Suprapubic skin (tissue), 4 donors: ENCODE results near the gene ARHGAP23. TPM values are rescaled to one million over a fixed set of nuclear protein-coding genes. Genes with fewer than 3 reads are reported as not detected.
A peak's percentile ranks its signal among the peaks of the same experiment; 100 is the strongest.

Source experiments
- DNase-seq, 2 donors: peaks; one replicate each; pipeline ENCODE4 v3.0.0-alpha.2; 2019; ENCODE audit warnings: low spot score in 2 of 2
- H3K27ac ChIP-seq: fragments of 200-600 bp; sonication (generic); one replicate; pipeline ENCODE4 v1.5.1; 2019
- H3K27me3 ChIP-seq: fragments of 200-600 bp; sonication (generic); one replicate; pipeline ENCODE4 v1.5.1; 2019
- H3K36me3 ChIP-seq: fragments of 200-600 bp; sonication (generic); one replicate; pipeline ENCODE4 v1.5.1; 2019
- H3K4me1 ChIP-seq: fragments of 200-600 bp; sonication (generic); one replicate; pipeline ENCODE4 v1.5.1; 2019
- H3K4me3 ChIP-seq: fragments of 200-600 bp; sonication (generic); one replicate; pipeline ENCODE4 v1.5.1; 2019; ENCODE audit warnings: mild to moderate bottlenecking
- H3K9me3 ChIP-seq: fragments of 200-600 bp; sonication (generic); one replicate; pipeline ENCODE4 v1.5.1; 2019
- EP300 ChIP-seq: sonication (generic); formaldehyde crosslinking; IDR thresholded peaks from one replicate; pipeline ENCODE4 v1.6.1; 2017; ENCODE audit warnings: antibody characterized with exemption
- POLR2A ChIP-seq, 2 donors: fragments of 450-650 bp; IDR thresholded peaks; one replicate each; pipeline ENCODE4 v1.6.1; 2017; ENCODE audit warnings: antibody characterized with exemption in 2 of 2, mild to moderate bottlenecking in 2 of 2, moderate library complexity in 2 of 2
- POLR2AphosphoS5 ChIP-seq, 3 donors: sonication (generic); formaldehyde crosslinking; IDR thresholded peaks; one replicate each; pipeline ENCODE4 v1.6.1; 2017; ENCODE audit warnings: antibody characterized with exemption in 3 of 3
- WGBS: methylation state at CpG from one replicate; pipeline ENCODE4 v1.1.5; 2018; 5-methylcytosine and 5-hydroxymethylcytosine counted together
- total RNA-seq, 4 donors: library from RNA; depleted of rRNA; stranded (reverse); fragments of >200 nt; gene quantifications; one replicate each; pipeline ENCODE4 v1.1.0, GENCODE V29; 2016
- TF ChIP-seq, protein P1 (sequence below), 2 donors: fragments of 200-600 bp in 1 of 2; fragments of 450-650 bp in 1 of 2; sonication (generic) in 1 of 2; IDR thresholded peaks; one replicate each; pipeline ENCODE4 v1.5.1; 2016 to 2019; ENCODE audit warnings: antibody characterized with exemption in 2 of 2, mild to moderate bottlenecking in 1 of 2, moderate library complexity in 1 of 2

ARHGAP23 gene
- total RNA-seq, 4 donors from 2014 or later, result 94.8 to 149 (median 121) TPM

DNA sequence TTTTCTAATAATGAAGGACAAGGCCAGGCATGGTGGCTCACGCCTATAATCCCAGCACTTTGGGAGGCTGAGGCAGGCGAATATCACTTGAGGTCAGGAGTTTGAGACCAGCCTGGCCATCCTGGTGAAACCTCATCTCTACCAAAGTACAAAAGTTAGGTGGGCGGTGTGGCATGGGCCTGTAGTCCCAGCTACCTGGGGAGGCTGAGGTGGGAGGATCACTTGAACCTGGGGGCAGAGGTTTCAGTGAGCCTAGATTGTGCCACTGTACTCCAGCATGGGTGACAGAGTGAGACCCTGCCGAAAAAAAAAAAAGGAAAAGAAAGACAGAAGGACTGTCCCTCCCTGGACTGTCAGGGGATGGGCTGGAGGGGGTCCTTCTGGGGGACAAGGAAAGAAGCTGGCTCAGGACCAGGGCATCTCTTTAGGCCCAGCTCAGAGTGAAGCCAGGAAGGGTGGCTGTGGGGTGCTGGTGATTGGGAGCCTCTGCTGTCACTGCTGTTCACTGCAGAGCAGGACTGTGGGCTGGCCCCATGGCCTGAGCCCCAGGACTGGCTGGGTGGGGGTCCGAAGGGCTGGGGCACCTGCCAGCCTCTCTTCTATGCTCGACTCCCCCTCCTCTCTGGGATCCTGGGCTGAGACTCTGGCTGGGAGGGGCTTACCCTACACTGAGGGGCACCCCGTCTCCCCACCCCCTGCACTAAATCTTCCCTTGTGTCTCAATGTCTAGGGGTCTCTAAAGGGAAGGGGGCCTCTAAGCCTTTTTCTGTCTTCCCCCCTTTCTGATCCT is 909 bp upstream of the ARHGAP23 start:
- H3K4me1 ChIP-seq, result peaks cover 40% of the 10 kb centered on the region
- peak overlapping the region; percentile 76 for H3K4me3 ChIP-seq
- no peaks in the 10 kb centered on the region for H3K36me3 ChIP-seq
- H3K27me3 ChIP-seq, result no peaks in the 10 kb centered on the region
- H3K27ac ChIP-seq, result peak overlapping the region; percentile 84
- TF ChIP-seq EP300 (no peak), POLR2A (IDR thresholded peaks at IDR 0.05) (no peak), POLR2AphosphoS5 (IDR thresholded peaks at IDR 0.05) (no peak)
- TF ChIP-seq, protein P1, sequence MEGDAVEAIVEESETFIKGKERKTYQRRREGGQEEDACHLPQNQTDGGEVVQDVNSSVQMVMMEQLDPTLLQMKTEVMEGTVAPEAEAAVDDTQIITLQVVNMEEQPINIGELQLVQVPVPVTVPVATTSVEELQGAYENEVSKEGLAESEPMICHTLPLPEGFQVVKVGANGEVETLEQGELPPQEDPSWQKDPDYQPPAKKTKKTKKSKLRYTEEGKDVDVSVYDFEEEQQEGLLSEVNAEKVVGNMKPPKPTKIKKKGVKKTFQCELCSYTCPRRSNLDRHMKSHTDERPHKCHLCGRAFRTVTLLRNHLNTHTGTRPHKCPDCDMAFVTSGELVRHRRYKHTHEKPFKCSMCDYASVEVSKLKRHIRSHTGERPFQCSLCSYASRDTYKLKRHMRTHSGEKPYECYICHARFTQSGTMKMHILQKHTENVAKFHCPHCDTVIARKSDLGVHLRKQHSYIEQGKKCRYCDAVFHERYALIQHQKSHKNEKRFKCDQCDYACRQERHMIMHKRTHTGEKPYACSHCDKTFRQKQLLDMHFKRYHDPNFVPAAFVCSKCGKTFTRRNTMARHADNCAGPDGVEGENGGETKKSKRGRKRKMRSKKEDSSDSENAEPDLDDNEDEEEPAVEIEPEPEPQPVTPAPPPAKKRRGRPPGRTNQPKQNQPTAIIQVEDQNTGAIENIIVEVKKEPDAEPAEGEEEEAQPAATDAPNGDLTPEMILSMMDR (IDR thresholded peaks at IDR 0.05), result no peak
- WGBS, result 81% methylated on average over 6 of the region's 7 CpGs
- no peaks in the 10 kb centered on the region for H3K9me3 ChIP-seq
- no peak for DNase-seq

DNA sequence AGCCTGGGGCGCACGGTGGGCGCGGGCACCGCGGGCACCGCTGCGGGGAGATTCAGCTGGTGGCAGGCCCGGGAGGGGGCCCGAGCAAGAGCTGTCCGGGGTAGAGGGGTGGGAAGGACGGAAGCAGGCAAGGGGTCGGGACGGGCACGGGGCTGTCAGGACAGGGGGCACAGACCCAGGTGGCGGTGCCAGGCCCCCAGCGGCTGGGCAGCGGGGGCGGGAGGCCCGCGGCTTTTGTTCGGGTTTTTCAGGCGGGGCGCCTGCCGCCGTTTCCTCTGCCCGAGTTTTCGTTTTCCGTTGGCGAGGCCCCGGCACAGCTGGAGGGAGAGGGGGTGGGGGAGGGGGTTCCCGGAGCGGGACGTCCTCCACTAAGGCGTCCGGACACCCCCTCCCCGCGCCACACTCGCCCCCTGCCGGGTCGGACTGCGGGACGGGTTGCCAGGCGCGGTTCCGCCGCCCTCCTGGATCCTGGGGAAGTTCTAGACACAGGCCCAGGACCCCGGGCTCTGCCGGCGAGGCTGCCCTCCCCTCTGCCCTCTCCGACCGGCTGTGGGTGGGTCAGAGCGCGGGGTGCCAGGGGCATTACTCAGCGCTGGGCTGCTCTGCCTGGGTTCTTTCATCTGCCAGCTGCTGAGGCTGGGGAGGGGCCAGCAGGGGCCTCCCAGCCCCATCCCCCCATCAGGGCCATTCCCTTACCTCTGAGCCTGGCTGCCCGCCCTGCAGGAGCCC is 543 bp downstream of the ARHGAP23 start:
- H3K4me3 ChIP-seq, result peak overlapping the region; percentile 76
- DNase-seq, result no peak
- H3K27me3 ChIP-seq, result no peaks in the 10 kb centered on the region
- no peaks in the 10 kb centered on the region for H3K36me3 ChIP-seq
- peaks cover 35% of the 10 kb centered on the region for H3K4me1 ChIP-seq
- 4% methylated on average over 9 of the region's 56 CpGs for WGBS
- H3K9me3 ChIP-seq, result no peaks in the 10 kb centered on the region
- peak overlapping the region; percentile 84 for H3K27ac ChIP-seq
- TF ChIP-seq, protein P1 (IDR thresholded peaks at IDR 0.05), result no peak
- TF ChIP-seq EP300, result no peak
- TF ChIP-seq POLR2AphosphoS5 (IDR thresholded peaks at IDR 0.05), result no peak
- TF ChIP-seq POLR2A (IDR thresholded peaks at IDR 0.05), result no peak

DNA sequence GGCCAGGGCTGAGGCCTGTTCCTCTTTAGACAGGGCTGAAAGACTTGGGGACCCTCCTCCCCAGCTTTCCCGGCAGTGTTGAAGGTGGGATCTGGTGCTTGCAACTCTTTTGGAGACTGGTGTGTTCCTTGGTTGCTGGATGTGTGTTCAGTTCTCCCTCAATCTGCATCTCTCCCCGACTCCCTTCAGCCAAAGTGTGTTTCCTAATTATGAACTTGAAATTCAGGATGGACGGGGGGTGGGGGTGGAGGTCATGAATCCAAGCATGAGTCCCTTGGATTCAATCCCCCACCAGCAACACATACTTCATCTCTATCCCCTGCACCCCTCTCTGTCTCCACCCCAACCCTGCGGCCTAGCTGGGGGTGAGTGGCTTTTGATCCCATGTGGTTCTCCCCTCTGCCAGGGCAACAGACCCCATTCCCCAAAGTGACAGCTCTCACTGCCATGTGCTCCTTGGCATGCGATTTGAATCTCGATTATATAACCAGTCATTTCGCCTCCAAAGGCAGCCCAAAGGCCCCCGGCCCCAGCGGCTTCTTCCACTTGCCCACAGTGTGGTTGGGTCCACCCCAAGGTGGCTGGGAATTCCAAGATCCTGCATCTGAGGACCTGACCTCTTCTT is 1.3 kb downstream of the ARHGAP23 start:
- Histone ChIP-seq H3K4me1 (peaks cover 30% of the 10 kb centered on the region), H3K27ac (peak overlapping the region; percentile 84), H3K9me3 (no peaks in the 10 kb centered on the region), H3K27me3 (no peaks in the 10 kb centered on the region), H3K36me3 (no peaks in the 10 kb centered on the region), H3K4me3 (peak overlapping the region; percentile 76)
- WGBS, result 48% methylated on average over 9 of the region's 9 CpGs
- TF ChIP-seq EP300 (no peak), POLR2A (IDR thresholded peaks at IDR 0.05) (no peak), POLR2AphosphoS5 (IDR thresholded peaks at IDR 0.05) (no peak)
- TF ChIP-seq, protein P1 (IDR thresholded peaks at IDR 0.05), result no peak
- DNase-seq, result no peak

DNA sequence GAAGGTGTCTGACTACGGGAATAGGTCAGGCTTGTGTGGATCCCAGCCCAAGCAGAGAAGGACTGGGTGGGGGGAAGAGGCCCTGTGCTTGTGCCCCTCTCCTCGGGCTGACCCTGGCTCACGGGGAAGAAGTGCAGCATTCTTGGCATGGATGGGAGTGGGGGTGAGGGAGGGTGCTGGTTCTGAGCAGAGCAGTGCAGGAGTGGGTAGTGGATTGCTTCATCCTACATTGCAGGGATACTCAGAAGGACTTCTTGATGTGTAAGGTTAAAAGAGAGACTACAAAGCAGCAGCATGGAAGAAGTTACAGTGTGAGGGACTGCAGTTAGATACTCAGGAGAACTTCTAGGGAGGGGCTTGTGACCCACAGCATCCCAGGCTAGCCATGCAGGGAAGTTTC is 2.1 kb downstream of the ARHGAP23 start:
- TF ChIP-seq EP300, result no peak
- TF ChIP-seq, protein P1 (IDR thresholded peaks at IDR 0.05), result no peak
- TF ChIP-seq POLR2AphosphoS5 (IDR thresholded peaks at IDR 0.05), result no peak
- TF ChIP-seq POLR2A (IDR thresholded peaks at IDR 0.05), result no peak
- Histone ChIP-seq H3K27me3 (no peaks in the 10 kb centered on the region), H3K27ac (peak overlapping the region; percentile 84), H3K4me1 (peaks cover 31% of the 10 kb centered on the region), H3K4me3 (no peak overlapping the region), H3K9me3 (no peaks in the 10 kb centered on the region), H3K36me3 (no peaks in the 10 kb centered on the region)
- WGBS, result 54% methylated on average over 3 of the region's 3 CpGs
- DNase-seq, result no peak

DNA sequence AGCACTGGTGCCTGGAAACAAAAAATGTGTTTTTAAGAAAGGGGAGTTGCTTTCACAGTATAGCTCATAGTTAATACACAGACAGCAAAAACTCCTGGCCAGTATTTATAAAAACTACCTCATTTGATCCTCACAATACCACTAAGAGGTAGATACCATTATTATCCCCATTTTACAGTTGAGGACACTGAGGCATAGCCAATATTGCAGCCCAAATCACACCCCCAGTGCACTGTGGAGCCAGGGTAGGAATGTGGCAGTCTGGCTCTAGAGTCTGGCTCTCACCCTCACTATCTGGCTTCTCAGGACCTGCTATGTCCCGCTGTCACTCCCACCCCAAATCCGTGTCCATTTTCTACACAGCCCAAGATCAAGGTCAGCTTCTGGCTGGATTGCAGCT is 2.6 kb downstream of the ARHGAP23 start:
- no peaks in the 10 kb centered on the region for H3K9me3 ChIP-seq
- TF ChIP-seq EP300 (no peak), POLR2AphosphoS5 (IDR thresholded peaks at IDR 0.05) (no peak), POLR2A (IDR thresholded peaks at IDR 0.05) (no peak)
- TF ChIP-seq, protein P1 (IDR thresholded peaks at IDR 0.05), result no peak
- H3K4me3 ChIP-seq, result no peak overlapping the region
- WGBS, result 80% methylated on average over 2 of the region's 2 CpGs
- DNase-seq, result no peak
- peaks cover 32% of the 10 kb centered on the region for H3K4me1 ChIP-seq
- H3K36me3 ChIP-seq, result no peaks in the 10 kb centered on the region
- no peaks in the 10 kb centered on the region for H3K27me3 ChIP-seq
- H3K27ac ChIP-seq, result no peak overlapping the region
